ENCODE measurements around the gene UMOD. TPM values are rescaled to one million over a fixed set of nuclear protein-coding genes. Genes with fewer than 3 reads are reported as not detected.

Gene UMOD
- total RNA-seq, 1 experiment from 2014 or later: not detected

- BruUV-seq (replicated peaks): no TSS peak
- ATAC-seq (no peak), DNase-seq (no peak)
- Histone ChIP-seq H2AFZ (ENCODE audit: low read length) (no peak overlapping the region), H3K36me3 (ENCODE audit: low read depth, low read length) (no peaks in the 10 kb centered on the region), H3K9me2 (replicated peaks; ENCODE audit: low read length) (no peaks in the 10 kb centered on the region), H3K27ac (ENCODE audit: low read length) (no peak overlapping the region), H3K9me3 (ENCODE audit: low read length) (no peaks in the 10 kb centered on the region), H3F3A (ENCODE audit: low read length, unreplicated experiment) (no peaks in the 10 kb centered on the region), H3K27me3 (ENCODE audit: low read length) (no peaks in the 10 kb centered on the region), H3K4me1 (ENCODE audit: insufficient read depth, low read length) (no peaks in the 10 kb centered on the region), H3K79me2 (ENCODE audit: low read length) (no peaks in the 10 kb centered on the region), H3K9ac (ENCODE audit: low read length) (no peak overlapping the region), H3K4me2 (ENCODE audit: low read length) (no peak overlapping the region), H4K20me1 (ENCODE audit: low read length) (no peaks in the 10 kb centered on the region), H3K4me3 (ENCODE audit: low read length) (no peak overlapping the region)
- TF ChIP-seq EZH2 (IDR thresholded peaks at IDR 0.05; ENCODE audit: low read length, unreplicated experiment) (no peak), CTCF (conservative IDR thresholded peaks at IDR 0.05; ENCODE audit: low read depth, low read length) (no peak), EZH2phosphoT487 (IDR thresholded peaks at IDR 0.05; ENCODE audit: borderline replicate concordance, low read length) (no peak)
- ChIA-PET CTCF (no interaction called here), POLR2A (ENCODE audit: unreplicated experiment) (no interaction called here)
- intact Hi-C loops (cut with micrococcal nuclease): no loop called here
Measured at GRCh38 chr16:20320592-20320991, 31.9 kb downstream of the UMOD start.

- ChIA-PET POLR2A (ENCODE audit: unreplicated experiment) (no interaction called here), CTCF (no interaction called here)
- H3K27ac ChIP-seq (ENCODE audit: low read length): no peak overlapping the region
- H3K9me2 ChIP-seq (replicated peaks; ENCODE audit: low read length): no peaks in the 10 kb centered on the region
- no peak overlapping the region for H3K4me3 ChIP-seq (ENCODE audit: low read length)
- intact Hi-C loops (cut with micrococcal nuclease): no loop called here
- H3K27me3 ChIP-seq (ENCODE audit: low read length): no peaks in the 10 kb centered on the region
- no TSS peak for BruUV-seq (replicated peaks)
- H3F3A ChIP-seq (ENCODE audit: low read length, unreplicated experiment): no peaks in the 10 kb centered on the region
- no peaks in the 10 kb centered on the region for H3K9me3 ChIP-seq (ENCODE audit: low read length)
- ATAC-seq (no peak), DNase-seq (no peak)
- H3K36me3 ChIP-seq (ENCODE audit: low read depth, low read length): no peaks in the 10 kb centered on the region
- no peaks in the 10 kb centered on the region for H3K4me1 ChIP-seq (ENCODE audit: insufficient read depth, low read length)
- no peak overlapping the region for H2AFZ ChIP-seq (ENCODE audit: low read length)
- no peak overlapping the region for H3K9ac ChIP-seq (ENCODE audit: low read length)
- no peaks in the 10 kb centered on the region for H3K79me2 ChIP-seq (ENCODE audit: low read length)
- TF ChIP-seq EZH2 (IDR thresholded peaks at IDR 0.05; ENCODE audit: low read length, unreplicated experiment): no peak
- no peak for TF ChIP-seq CTCF (conservative IDR thresholded peaks at IDR 0.05; ENCODE audit: low read depth, low read length)
- no peak for TF ChIP-seq EZH2phosphoT487 (IDR thresholded peaks at IDR 0.05; ENCODE audit: borderline replicate concordance, low read length)
- no peaks in the 10 kb centered on the region for H4K20me1 ChIP-seq (ENCODE audit: low read length)
- H3K4me2 ChIP-seq (ENCODE audit: low read length): no peak overlapping the region
Measured at GRCh38 chr16:20320178-20320577, 32.3 kb downstream of the UMOD start.

DNA sequence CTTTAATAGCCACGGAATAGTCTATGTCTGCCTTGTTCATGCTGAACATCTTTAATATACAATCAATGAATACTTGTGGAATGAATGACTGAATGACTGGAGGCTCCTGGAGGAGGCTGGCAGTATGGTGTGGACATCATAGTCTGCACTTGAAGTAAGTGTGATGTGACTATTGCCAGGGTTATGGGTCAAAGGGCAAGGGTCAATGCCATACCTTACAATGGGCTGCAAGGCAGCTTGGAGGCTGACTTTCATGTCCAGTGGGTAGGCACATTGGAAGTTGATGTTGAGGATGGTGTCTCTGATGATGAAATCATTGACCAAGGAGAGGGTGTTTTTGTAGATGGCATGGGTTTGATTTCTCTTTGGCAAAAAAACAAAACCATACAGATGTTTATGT is 33.1 kb downstream of the UMOD start:
- Histone ChIP-seq H3K4me2 (ENCODE audit: low read length) (no peak overlapping the region), H3K9me2 (replicated peaks; ENCODE audit: low read length) (no peaks in the 10 kb centered on the region), H3K27ac (ENCODE audit: low read length) (no peak overlapping the region), H3F3A (ENCODE audit: low read length, unreplicated experiment) (no peaks in the 10 kb centered on the region), H3K4me3 (ENCODE audit: low read length) (no peak overlapping the region), H3K9me3 (ENCODE audit: low read length) (no peaks in the 10 kb centered on the region), H3K4me1 (ENCODE audit: insufficient read depth, low read length) (no peaks in the 10 kb centered on the region), H3K79me2 (ENCODE audit: low read length) (no peaks in the 10 kb centered on the region), H3K36me3 (ENCODE audit: low read depth, low read length) (no peaks in the 10 kb centered on the region), H3K27me3 (ENCODE audit: low read length) (no peaks in the 10 kb centered on the region), H3K9ac (ENCODE audit: low read length) (no peak overlapping the region), H4K20me1 (ENCODE audit: low read length) (no peaks in the 10 kb centered on the region), H2AFZ (ENCODE audit: low read length) (no peak overlapping the region)
- TF ChIP-seq EZH2phosphoT487 (IDR thresholded peaks at IDR 0.05; ENCODE audit: borderline replicate concordance, low read length): no peak
- TF ChIP-seq EZH2 (IDR thresholded peaks at IDR 0.05; ENCODE audit: low read length, unreplicated experiment): no peak
- TF ChIP-seq CTCF (conservative IDR thresholded peaks at IDR 0.05; ENCODE audit: low read depth, low read length): no peak
- intact Hi-C loops (cut with micrococcal nuclease): no loop called here
- DNase-seq (no peak), ATAC-seq (no peak)
- CTCF ChIA-PET: no interaction called here
- POLR2A ChIA-PET (ENCODE audit: unreplicated experiment): no interaction called here
- no TSS peak for BruUV-seq (replicated peaks)
